ENCODE data around the gene DVL3.
"Not testable (repeated sequence)": the region's sequence is repeated elsewhere in the genome, so short reads cannot be mapped to it uniquely, and the experiment has no call there.

Gene DVL3

GRCh38 chr3:184154885-184155643 lies at the start of gene DVL3:
TSS of gene DVL3 (plus strand) at chr3:184155377. CDS start at chr3:184155636, 259 bp downstream.
- H3K27me3 ChIP-seq (ENCODE audit: control insufficient read depth, insufficient read depth, low read length), result no peaks in the 10 kb centered on the region
- H3K36me3 ChIP-seq (ENCODE audit: control insufficient read depth, low read depth, low read length), result no peaks in the 10 kb centered on the region
- peak within 1 kb of the TSS; percentile 95 for H3K4me3 ChIP-seq (ENCODE audit: low read length)
- H3K9me3 ChIP-seq (ENCODE audit: control insufficient read depth, low read depth, low read length), result no peaks in the 10 kb centered on the region
- H3K9ac ChIP-seq (ENCODE audit: low read length), result peak within 1 kb of the TSS; percentile 82
- H3K4me1 ChIP-seq (ENCODE audit: control insufficient read depth, low read depth, low read length), result peaks cover 10% of the 10 kb centered on the region
- no peak within 1 kb of the TSS for H3K27ac ChIP-seq (ENCODE audit: low read length)

GRCh38 chr3:184110316-184110725 lies 44.9 kb upstream of the DVL3 start:
- H3K9me3 ChIP-seq (ENCODE audit: control insufficient read depth, low read depth, low read length), result no peaks in the 10 kb centered on the region
- no peak overlapping the region for H3K4me3 ChIP-seq (ENCODE audit: low read length)
- no peak overlapping the region for H3K27ac ChIP-seq (ENCODE audit: low read length)
- H3K27me3 ChIP-seq (ENCODE audit: control insufficient read depth, insufficient read depth, low read length), result no peaks in the 10 kb centered on the region
- H3K4me1 ChIP-seq (ENCODE audit: control insufficient read depth, low read depth, low read length), result peaks cover 3% of the 10 kb centered on the region
- no peaks in the 10 kb centered on the region for H3K36me3 ChIP-seq (ENCODE audit: control insufficient read depth, low read depth, low read length)
- H3K9ac ChIP-seq (ENCODE audit: low read length), result no peak overlapping the region

- no peaks in the 10 kb centered on the region for H3K9me3 ChIP-seq (ENCODE audit: control insufficient read depth, low read depth, low read length)
- no peaks in the 10 kb centered on the region for H3K27me3 ChIP-seq (ENCODE audit: control insufficient read depth, insufficient read depth, low read length)
- H3K4me3 ChIP-seq (ENCODE audit: low read length), result no peak overlapping the region
- no peaks in the 10 kb centered on the region for H3K4me1 ChIP-seq (ENCODE audit: control insufficient read depth, low read depth, low read length)
- no peak overlapping the region for H3K27ac ChIP-seq (ENCODE audit: low read length)
- H3K36me3 ChIP-seq (ENCODE audit: control insufficient read depth, low read depth, low read length), result no peaks in the 10 kb centered on the region
- H3K9ac ChIP-seq (ENCODE audit: low read length), result no peak overlapping the region
Observed at GRCh38 chr3:184116017-184116416, 39.2 kb upstream of the DVL3 start.

- Histone ChIP-seq H3K27ac (ENCODE audit: low read length) (no peak overlapping the region), H3K9ac (ENCODE audit: low read length) (no peak overlapping the region), H3K27me3 (ENCODE audit: control insufficient read depth, insufficient read depth, low read length) (no peaks in the 10 kb centered on the region), H3K4me3 (ENCODE audit: low read length) (no peak overlapping the region), H3K9me3 (ENCODE audit: control insufficient read depth, low read depth, low read length) (no peaks in the 10 kb centered on the region), H3K36me3 (ENCODE audit: control insufficient read depth, low read depth, low read length) (no peaks in the 10 kb centered on the region), H3K4me1 (ENCODE audit: control insufficient read depth, low read depth, low read length) (no peaks in the 10 kb centered on the region)
Observed at GRCh38 chr3:184117636-184118035, 37.5 kb upstream of the DVL3 start.

GRCh38 chr3:184121031-184121430 lies 34.1 kb upstream of the DVL3 start:
- not testable (repeated sequence) for H3K36me3 ChIP-seq (ENCODE audit: control insufficient read depth, low read depth, low read length); H3K9ac ChIP-seq (ENCODE audit: low read length); H3K9me3 ChIP-seq (ENCODE audit: control insufficient read depth, low read depth, low read length); H3K27me3 ChIP-seq (ENCODE audit: control insufficient read depth, insufficient read depth, low read length); H3K4me3 ChIP-seq (ENCODE audit: low read length); H3K27ac ChIP-seq (ENCODE audit: low read length); H3K4me1 ChIP-seq (ENCODE audit: control insufficient read depth, low read depth, low read length)

GRCh38 chr3:184126006-184126405 lies 29.2 kb upstream of the DVL3 start:
- Histone ChIP-seq H3K4me1 (ENCODE audit: control insufficient read depth, low read depth, low read length) (no peaks in the 10 kb centered on the region), H3K9ac (ENCODE audit: low read length) (no peak overlapping the region), H3K4me3 (ENCODE audit: low read length) (no peak overlapping the region), H3K27me3 (ENCODE audit: control insufficient read depth, insufficient read depth, low read length) (no peaks in the 10 kb centered on the region), H3K36me3 (ENCODE audit: control insufficient read depth, low read depth, low read length) (no peaks in the 10 kb centered on the region), H3K27ac (ENCODE audit: low read length) (no peak overlapping the region), H3K9me3 (ENCODE audit: control insufficient read depth, low read depth, low read length) (no peaks in the 10 kb centered on the region)

- no peaks in the 10 kb centered on the region for H3K36me3 ChIP-seq (ENCODE audit: control insufficient read depth, low read depth, low read length)
- H3K27me3 ChIP-seq (ENCODE audit: control insufficient read depth, insufficient read depth, low read length), result peaks cover 6% of the 10 kb centered on the region
- H3K9ac ChIP-seq (ENCODE audit: low read length), result no peak overlapping the region
- peaks cover 6% of the 10 kb centered on the region for H3K4me1 ChIP-seq (ENCODE audit: control insufficient read depth, low read depth, low read length)
- H3K4me3 ChIP-seq (ENCODE audit: low read length), result no peak overlapping the region
- H3K9me3 ChIP-seq (ENCODE audit: control insufficient read depth, low read depth, low read length), result no peaks in the 10 kb centered on the region
- no peak overlapping the region for H3K27ac ChIP-seq (ENCODE audit: low read length)
Observed at GRCh38 chr3:184129012-184129411, 26.2 kb upstream of the DVL3 start.

GRCh38 chr3:184132945-184133344 lies 22.2 kb upstream of the DVL3 start:
- no peak overlapping the region for H3K9ac ChIP-seq (ENCODE audit: low read length)
- H3K27me3 ChIP-seq (ENCODE audit: control insufficient read depth, insufficient read depth, low read length), result peaks cover 6% of the 10 kb centered on the region
- peaks cover 10% of the 10 kb centered on the region for H3K4me1 ChIP-seq (ENCODE audit: control insufficient read depth, low read depth, low read length)
- no peaks in the 10 kb centered on the region for H3K9me3 ChIP-seq (ENCODE audit: control insufficient read depth, low read depth, low read length)
- no peak overlapping the region for H3K27ac ChIP-seq (ENCODE audit: low read length)
- no peaks in the 10 kb centered on the region for H3K36me3 ChIP-seq (ENCODE audit: control insufficient read depth, low read depth, low read length)
- H3K4me3 ChIP-seq (ENCODE audit: low read length), result no peak overlapping the region

- Histone ChIP-seq H3K9me3 (ENCODE audit: control insufficient read depth, low read depth, low read length) (no peaks in the 10 kb centered on the region), H3K27me3 (ENCODE audit: control insufficient read depth, insufficient read depth, low read length) (peaks cover 6% of the 10 kb centered on the region), H3K36me3 (ENCODE audit: control insufficient read depth, low read depth, low read length) (no peaks in the 10 kb centered on the region), H3K4me1 (ENCODE audit: control insufficient read depth, low read depth, low read length) (peaks cover 10% of the 10 kb centered on the region), H3K27ac (ENCODE audit: low read length) (no peak overlapping the region), H3K9ac (ENCODE audit: low read length) (peak overlapping the region; percentile 91), H3K4me3 (ENCODE audit: low read length) (peak overlapping the region; percentile 100)
Observed at GRCh38 chr3:184133840-184134745, 21.1 kb upstream of the DVL3 start.

- Histone ChIP-seq H3K4me1 (ENCODE audit: control insufficient read depth, low read depth, low read length) (peaks cover 10% of the 10 kb centered on the region), H3K27ac (ENCODE audit: low read length) (no peak overlapping the region), H3K27me3 (ENCODE audit: control insufficient read depth, insufficient read depth, low read length) (peaks cover 6% of the 10 kb centered on the region), H3K36me3 (ENCODE audit: control insufficient read depth, low read depth, low read length) (no peaks in the 10 kb centered on the region), H3K9me3 (ENCODE audit: control insufficient read depth, low read depth, low read length) (no peaks in the 10 kb centered on the region), H3K4me3 (ENCODE audit: low read length) (peak overlapping the region; percentile 100), H3K9ac (ENCODE audit: low read length) (peak overlapping the region; percentile 91)
Observed at GRCh38 chr3:184134746-184135148, 20.4 kb upstream of the DVL3 start.

GRCh38 chr3:184135149-184135910 lies 19.8 kb upstream of the DVL3 start, which contains the start of gene EIF2B5:
TSS of gene EIF2B5 (plus strand) at chr3:184135358. CDS start at chr3:184135386, 28 bp downstream.
- Histone ChIP-seq H3K9ac (ENCODE audit: low read length) (peak within 1 kb of the TSS; percentile 91), H3K27ac (ENCODE audit: low read length) (peak within 1 kb of the TSS; percentile 18)

More at GRCh38 chr3:184135149-184135910, 19.8 kb upstream of the DVL3 start, which contains the start of gene EIF2B5:
- Histone ChIP-seq H3K4me1 (ENCODE audit: control insufficient read depth, low read depth, low read length) (peaks cover 10% of the 10 kb centered on the region), H3K27me3 (ENCODE audit: control insufficient read depth, insufficient read depth, low read length) (peaks cover 6% of the 10 kb centered on the region), H3K36me3 (ENCODE audit: control insufficient read depth, low read depth, low read length) (peaks cover 4% of the 10 kb centered on the region), H3K9me3 (ENCODE audit: control insufficient read depth, low read depth, low read length) (no peaks in the 10 kb centered on the region), H3K4me3 (ENCODE audit: low read length) (peak within 1 kb of the TSS; percentile 100)

Measured in iPS-18a (cell line).